Neural cell (in vitro differentiated cells): Measurements from ENCODE around the gene HACD3. TPM values are rescaled to one million over a fixed set of nuclear protein-coding genes. Genes with fewer than 3 reads are reported as not detected.

Experiments used
- H2AFZ ChIP-seq: fragments of 200-600, 300-800 bp; sonication (generic), shearing (Covaris generic); 2 replicates; pipeline ENCODE4 v1.6.0; 2014; ENCODE audit warnings: low read depth, mild to moderate bottlenecking, antibody characterized with exemption, low read length, moderate library complexity
- H3F3A ChIP-seq: fragments of 200-600 bp; shearing (Covaris generic); 2 replicates; pipeline ENCODE4 v1.6.1; 2016; ENCODE audit warnings: mild to moderate bottlenecking, moderate library complexity, mixed read lengths, antibody characterized with exemption, low read length; ENCODE audit not compliant: insufficient read depth, poor library complexity, severe bottlenecking
- H3K27ac ChIP-seq: fragments of 200-600, 300-800 bp; sonication (generic), shearing (Covaris generic); 2 replicates; pipeline ENCODE4 v1.5.1; 2014; ENCODE audit warnings: mild to moderate bottlenecking, low read length, moderate library complexity
- H3K27me3 ChIP-seq: fragments of 300-800, 200-600 bp; sonication (generic), shearing (Covaris generic); 2 replicates; pipeline ENCODE4 v1.6.0; 2014; ENCODE audit warnings: mild to moderate bottlenecking, low read depth, low read length, moderate library complexity; ENCODE audit not compliant: insufficient read depth
- H3K36me3 ChIP-seq: fragments of 300-800, 200-600 bp; sonication (generic), shearing (Covaris generic); 2 replicates; pipeline ENCODE4 v1.5.1; 2014; ENCODE audit warnings: mild to moderate bottlenecking, antibody characterized with exemption, low read length, moderate library complexity; ENCODE audit not compliant: insufficient read depth
- H3K4me2 ChIP-seq: fragments of 300-800, 200-600 bp; sonication (generic), shearing (Covaris generic); 2 replicates; pipeline ENCODE4 v1.6.0; 2014; ENCODE audit warnings: mild to moderate bottlenecking, low read length
- H3K4me3 ChIP-seq: fragments of 300-800, 200-600 bp; sonication (generic), shearing (Covaris generic); 2 replicates; pipeline ENCODE4 v1.5.1; 2014; ENCODE audit warnings: mild to moderate bottlenecking, low read length, moderate library complexity
- H3K79me2 ChIP-seq: fragments of 200-600 bp; shearing (Covaris generic); replicated peaks from 2 replicates; pipeline ENCODE4 v1.6.0; 2014; ENCODE audit warnings: mild to moderate bottlenecking, low read length, moderate library complexity; ENCODE audit not compliant: insufficient read depth
- H3K9ac ChIP-seq: fragments of 300-800, 200-600 bp; sonication (generic), shearing (Covaris generic); 2 replicates; pipeline ENCODE4 v1.6.1; 2016; ENCODE audit warnings: mild to moderate bottlenecking, low read length, mixed read lengths
- H3K9me2 ChIP-seq: fragments of 200-600 bp; shearing (Covaris generic); 2 replicates; pipeline ENCODE4 v1.6.1; 2016; ENCODE audit warnings: mild to moderate bottlenecking, low read length, mixed read lengths; ENCODE audit not compliant: insufficient read depth
- H3K9me3 ChIP-seq: fragments of 200-600, 300-800 bp; sonication (generic), shearing (Covaris generic); 2 replicates; pipeline ENCODE4 v1.6.1; 2016; ENCODE audit warnings: mild to moderate bottlenecking, mixed run types, low read length, moderate library complexity, mixed read lengths
- H4K20me1 ChIP-seq: fragments of 200-600 bp; shearing (Covaris generic); 2 replicates; pipeline ENCODE4 v1.6.1; 2016; ENCODE audit warnings: mild to moderate bottlenecking, mixed run types; ENCODE audit not compliant: insufficient read depth
- CTCF ChIP-seq: fragments of 450-650 bp; IDR thresholded peaks from 2 replicates; pipeline ENCODE4 v1.5.1; 2014; ENCODE audit warnings: antibody characterized with exemption, mild to moderate bottlenecking, moderate library complexity; ENCODE audit not compliant: poor library complexity, severe bottlenecking
- EP300 ChIP-seq: fragments of 450-650 bp; conservative IDR thresholded peaks from 2 replicates; pipeline ENCODE4 v1.6.1; 2014; ENCODE audit warnings: antibody characterized with exemption, mild to moderate bottlenecking, moderate library complexity; ENCODE audit not compliant: poor library complexity, severe bottlenecking
- EZH2 ChIP-seq: fragments of 200-600, 300-800 bp; shearing (Covaris generic), sonication (generic); IDR thresholded peaks from 2 replicates; pipeline ENCODE4 v1.6.1; 2014; ENCODE audit warnings: antibody characterized with exemption, low read length, borderline replicate concordance, mild to moderate bottlenecking; ENCODE audit not compliant: insufficient read depth, poor library complexity, severe bottlenecking
- MXI1 ChIP-seq: fragments of 450-650 bp; conservative IDR thresholded peaks from 2 replicates; pipeline ENCODE4 v1.6.1; 2014; ENCODE audit warnings: antibody characterized with exemption, mild to moderate bottlenecking; ENCODE audit not compliant: poor library complexity, severe bottlenecking
- POLR2AphosphoS5 ChIP-seq: IDR thresholded peaks from 2 replicates; pipeline ENCODE4 v1.6.1; 2012
- RAD21 ChIP-seq: fragments of 450-650 bp; conservative IDR thresholded peaks from 2 replicates; pipeline ENCODE4 v1.6.1; 2014; ENCODE audit warnings: antibody characterized with exemption, mild to moderate bottlenecking, moderate library complexity
- REST ChIP-seq: IDR thresholded peaks from 2 replicates; pipeline ENCODE4 v1.6.1; 2012; ENCODE audit warnings: borderline replicate concordance
- SMC3 ChIP-seq: fragments of 450-650 bp; conservative IDR thresholded peaks from 2 replicates; pipeline ENCODE4 v1.6.1; 2014; ENCODE audit warnings: antibody characterized with exemption, mild to moderate bottlenecking, moderate library complexity; ENCODE audit not compliant: poor library complexity
- TAF1 ChIP-seq: IDR thresholded peaks from 2 replicates; pipeline ENCODE4 v1.6.1; 2012; ENCODE audit warnings: low read depth
- polyA plus RNA-seq: library from polyadenylated mRNA; depleted of rRNA; stranded (reverse); fragments of >200 nt; gene quantifications from 2 replicates; pipeline ENCODE4 v1.2.3, GENCODE V29; 2014

The HACD3 gene
- polyA plus RNA-seq, 1 donor from 2014 or later = 177 TPM

- Histone ChIP-seq H3K4me2 (no peak overlapping the region), H3K9ac (no peak overlapping the region), H3K27ac (no peak overlapping the region), H3K9me3 (no peaks in the 10 kb centered on the region), H3K4me3 (no peak overlapping the region), H3K79me2 (peaks cover 4% of the 10 kb centered on the region), H3K27me3 (no peaks in the 10 kb centered on the region), H3K9me2 (no peaks in the 10 kb centered on the region), H2AFZ (no peak overlapping the region), H3F3A (no peaks in the 10 kb centered on the region), H4K20me1 (no peaks in the 10 kb centered on the region), H3K36me3 (no peaks in the 10 kb centered on the region)
- TF ChIP-seq REST = no peak
- TF ChIP-seq RAD21 = no peak
- no peak for TF ChIP-seq MXI1
- no peak for TF ChIP-seq EZH2
- no peak for TF ChIP-seq TAF1
- no peak for TF ChIP-seq CTCF
- TF ChIP-seq SMC3 = no peak
- TF ChIP-seq POLR2AphosphoS5 = no peak
- no peak for TF ChIP-seq EP300
Measured at GRCh38 chr15:65561934-65562333, 31.7 kb downstream of the HACD3 start.

- TF ChIP-seq RAD21 (no peak), MXI1 (no peak), POLR2AphosphoS5 (no peak), SMC3 (no peak), REST (no peak), CTCF (no peak), EP300 (no peak), TAF1 (no peak), EZH2 (no peak)
- H3K36me3 ChIP-seq = peaks cover 15% of the 10 kb centered on the region
- no peak overlapping the region for H3K4me3 ChIP-seq
Measured at GRCh38 chr15:65569728-65570127, 39.5 kb downstream of the HACD3 start.

More at GRCh38 chr15:65569728-65570127, 39.5 kb downstream of the HACD3 start:
- H3K27me3 ChIP-seq = no peaks in the 10 kb centered on the region
- no peak overlapping the region for H3K27ac ChIP-seq
- no peaks in the 10 kb centered on the region for H3K79me2 ChIP-seq
- no peaks in the 10 kb centered on the region for H3K9me2 ChIP-seq
- H3K9me3 ChIP-seq = no peaks in the 10 kb centered on the region
- no peaks in the 10 kb centered on the region for H4K20me1 ChIP-seq
- H3K9ac ChIP-seq = no peak overlapping the region
- H2AFZ ChIP-seq = no peak overlapping the region
- H3K4me2 ChIP-seq = no peak overlapping the region
- H3F3A ChIP-seq = no peaks in the 10 kb centered on the region
